Measurements from ENCODE around the gene DGKK.

DNA sequence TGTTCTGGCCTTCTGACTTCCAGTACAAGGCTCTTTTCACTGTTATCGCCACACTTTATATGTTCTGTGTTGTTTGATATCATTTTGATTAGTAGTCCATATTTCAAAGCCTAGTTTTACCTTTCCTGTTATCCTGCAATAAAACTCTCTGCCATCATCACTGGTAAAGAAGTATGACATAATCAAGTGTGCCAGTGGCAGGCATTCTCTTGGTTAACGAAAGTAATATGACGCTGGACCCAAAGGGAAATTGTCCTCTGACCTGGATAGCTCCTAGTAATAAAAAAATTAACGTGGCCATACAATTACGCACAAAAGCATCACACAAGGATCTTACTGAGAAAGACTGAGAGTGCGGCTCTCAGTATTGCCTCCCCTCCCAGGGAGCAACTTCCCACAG, 33.8 kb downstream of the DGKK start:
- TF ChIP-seq, protein P1, sequence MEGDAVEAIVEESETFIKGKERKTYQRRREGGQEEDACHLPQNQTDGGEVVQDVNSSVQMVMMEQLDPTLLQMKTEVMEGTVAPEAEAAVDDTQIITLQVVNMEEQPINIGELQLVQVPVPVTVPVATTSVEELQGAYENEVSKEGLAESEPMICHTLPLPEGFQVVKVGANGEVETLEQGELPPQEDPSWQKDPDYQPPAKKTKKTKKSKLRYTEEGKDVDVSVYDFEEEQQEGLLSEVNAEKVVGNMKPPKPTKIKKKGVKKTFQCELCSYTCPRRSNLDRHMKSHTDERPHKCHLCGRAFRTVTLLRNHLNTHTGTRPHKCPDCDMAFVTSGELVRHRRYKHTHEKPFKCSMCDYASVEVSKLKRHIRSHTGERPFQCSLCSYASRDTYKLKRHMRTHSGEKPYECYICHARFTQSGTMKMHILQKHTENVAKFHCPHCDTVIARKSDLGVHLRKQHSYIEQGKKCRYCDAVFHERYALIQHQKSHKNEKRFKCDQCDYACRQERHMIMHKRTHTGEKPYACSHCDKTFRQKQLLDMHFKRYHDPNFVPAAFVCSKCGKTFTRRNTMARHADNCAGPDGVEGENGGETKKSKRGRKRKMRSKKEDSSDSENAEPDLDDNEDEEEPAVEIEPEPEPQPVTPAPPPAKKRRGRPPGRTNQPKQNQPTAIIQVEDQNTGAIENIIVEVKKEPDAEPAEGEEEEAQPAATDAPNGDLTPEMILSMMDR (IDR thresholded peaks at IDR 0.05): no peak
- no peak for TF ChIP-seq POLR2A (IDR thresholded peaks at IDR 0.05)

Data from heart left ventricle (tissue), 13 donors.